SU-DHL-6 (cell line): ENCODE results near the gene FIBP.

ENCODE experiments used
- H2AFZ ChIP-seq: fragments of 200-600 bp; sonication (generic); 2 replicates; pipeline ENCODE4 v1.6.1; 2014; ENCODE audit warnings: low read depth, mild to moderate bottlenecking, moderate library complexity, mixed read lengths, antibody characterized with exemption, low read length; ENCODE audit not compliant: severe bottlenecking
- H3F3A ChIP-seq: fragments of 200-600 bp; shearing (Covaris generic); 2 replicates; pipeline ENCODE4 v1.6.0; 2016; ENCODE audit warnings: antibody characterized with exemption, mild to moderate bottlenecking; ENCODE audit not compliant: insufficient read depth
- H3K27ac ChIP-seq: fragments of 200-600 bp; sonication (generic); 2 replicates; pipeline ENCODE4 v1.5.1; 2016; ENCODE audit warnings: low read depth, mild to moderate bottlenecking, low read length, moderate library complexity, mixed read lengths
- H3K27me3 ChIP-seq: fragments of 200-600 bp; sonication (generic), shearing (Covaris generic); 2 replicates; pipeline ENCODE4 v1.6.0; 2014; ENCODE audit warnings: mild to moderate bottlenecking, low read length
- H3K36me3 ChIP-seq: fragments of 200-600 bp; sonication (generic); 2 replicates; pipeline ENCODE4 v1.6.1; 2014; ENCODE audit warnings: mild to moderate bottlenecking, low read length, mixed read lengths
- H3K4me2 ChIP-seq: fragments of 300-600, 200-600 bp; shearing (Covaris generic), sonication (generic); 2 replicates; pipeline ENCODE4 v1.6.0; 2014; ENCODE audit warnings: low read length, low read depth, mild to moderate bottlenecking; ENCODE audit not compliant: poor library complexity, severe bottlenecking
- H3K4me3 ChIP-seq: fragments of 200-600 bp; sonication (generic); 2 replicates; pipeline ENCODE4 v1.5.1; 2014; ENCODE audit warnings: antibody characterized with exemption, low read length, mild to moderate bottlenecking, mixed read lengths; ENCODE audit not compliant: insufficient read depth, poor library complexity, severe bottlenecking
- H3K79me2 ChIP-seq: fragments of 200-600 bp; sonication (generic); 2 replicates; pipeline ENCODE4 v1.6.1; 2014; ENCODE audit warnings: mild to moderate bottlenecking, low read length, moderate library complexity; ENCODE audit not compliant: insufficient read depth
- H3K9ac ChIP-seq: fragments of 200-600 bp; sonication (generic); 2 replicates; pipeline ENCODE4 v1.7.0; 2014; ENCODE audit warnings: mild to moderate bottlenecking, low read length
- H3K9me2 ChIP-seq: fragments of 200-600 bp; sonication (generic); replicated peaks from 2 replicates; pipeline ENCODE4 v1.6.1; 2014; ENCODE audit warnings: low read length; ENCODE audit not compliant: insufficient read depth
- H3K9me3 ChIP-seq: fragments of 200-600 bp; sonication (generic); 2 replicates; pipeline ENCODE4 v1.6.1; 2014; ENCODE audit warnings: low read length, mixed read lengths; ENCODE audit not compliant: insufficient read depth
- H4K20me1 ChIP-seq: fragments of 200-600 bp; sonication (generic); 2 replicates; pipeline ENCODE4 v1.6.1; 2014; ENCODE audit warnings: low read depth, mild to moderate bottlenecking, antibody characterized with exemption, low read length, moderate library complexity, mixed read lengths
- CTCF ChIP-seq: fragments of 200-600 bp; sonication (generic); IDR thresholded peaks from one replicate; pipeline ENCODE4 v1.5.1; 2017; ENCODE audit warnings: antibody characterized with exemption, mild to moderate bottlenecking, low read length, moderate library complexity; ENCODE audit not compliant: insufficient read depth, poor library complexity, severe bottlenecking
- EZH2phosphoT487 ChIP-seq: fragments of 200-600 bp; sonication (generic), shearing (Covaris generic); conservative IDR thresholded peaks from 2 replicates; pipeline ENCODE4 v1.6.1; 2018; ENCODE audit warnings: mild to moderate bottlenecking, antibody characterized with exemption, low read length, moderate library complexity, mixed read lengths

The FIBP gene

GRCh38 chr11:65871811-65872548 lies 16.3 kb downstream of the FIBP start:
- Histone ChIP-seq H4K20me1 (no peaks in the 10 kb centered on the region), H3K36me3 (no peaks in the 10 kb centered on the region), H3K27ac (no peak overlapping the region), H3F3A (no peaks in the 10 kb centered on the region), H3K9ac (no peak overlapping the region), H2AFZ (no peak overlapping the region), H3K79me2 (no peaks in the 10 kb centered on the region), H3K4me2 (no peak overlapping the region), H3K4me3 (no peak overlapping the region), H3K27me3 (no peaks in the 10 kb centered on the region), H3K9me2 (no peaks in the 10 kb centered on the region), H3K9me3 (no peaks in the 10 kb centered on the region)
- TF ChIP-seq CTCF = no peak
- TF ChIP-seq EZH2phosphoT487 = no peak

GRCh38 chr11:65870706-65871681 lies 17.3 kb downstream of the FIBP start:
- Histone ChIP-seq H3K36me3 (no peaks in the 10 kb centered on the region), H4K20me1 (no peaks in the 10 kb centered on the region), H3K27me3 (no peaks in the 10 kb centered on the region), H3K9me2 (no peaks in the 10 kb centered on the region), H3K9me3 (no peaks in the 10 kb centered on the region), H3K27ac (no peak overlapping the region), H3K4me2 (no peak overlapping the region), H3F3A (no peaks in the 10 kb centered on the region), H3K4me3 (no peak overlapping the region), H3K9ac (no peak overlapping the region), H3K79me2 (no peaks in the 10 kb centered on the region), H2AFZ (no peak overlapping the region)
- no peak for TF ChIP-seq EZH2phosphoT487
- TF ChIP-seq CTCF = no peak

GRCh38 chr11:65870307-65870658 lies 18.0 kb downstream of the FIBP start:
- Histone ChIP-seq H3K9me3 (no peaks in the 10 kb centered on the region), H3K27ac (no peak overlapping the region), H3K9me2 (no peaks in the 10 kb centered on the region), H3K4me3 (no peak overlapping the region), H3K27me3 (no peaks in the 10 kb centered on the region), H3F3A (no peaks in the 10 kb centered on the region), H2AFZ (no peak overlapping the region), H4K20me1 (no peaks in the 10 kb centered on the region), H3K4me2 (no peak overlapping the region), H3K36me3 (no peaks in the 10 kb centered on the region), H3K79me2 (no peaks in the 10 kb centered on the region), H3K9ac (no peak overlapping the region)
- TF ChIP-seq EZH2phosphoT487 (no peak), CTCF (no peak)
